Activated naive CD8-positive, alpha-beta T cell treated with anti-CD3 and anti-CD28 coated beads, Interleukin-2, amount 50 U/mL, for 24 hours (primary cell): ENCODE results near the gene LRPAP1.

Experiments used
- ATAC-seq: fragments of 150-1000 bp; cut with Tn5 transposase; one replicate; pipeline ENCODE4 v1.10.0; 2021
- DNase-seq: peaks from one replicate; pipeline ENCODE4 v3.0.0; 2021
- H3K27ac Mint-ChIP-seq: one replicate; pipeline ENCODE4 v1.8.0; 2021; ENCODE audit warnings: mild to moderate bottlenecking, mixed read lengths
- H3K27me3 Mint-ChIP-seq: one replicate; pipeline ENCODE4 v1.8.0; 2021; ENCODE audit warnings: mixed read lengths
- H3K36me3 Mint-ChIP-seq: one replicate; pipeline ENCODE4 v1.8.0; 2021; ENCODE audit warnings: low read depth, mixed read lengths
- H3K4me1 Mint-ChIP-seq: one replicate; pipeline ENCODE4 v1.8.0; 2021; ENCODE audit warnings: mixed read lengths
- H3K4me3 Mint-ChIP-seq: one replicate; pipeline ENCODE4 v1.8.0; 2021; ENCODE audit warnings: mild to moderate bottlenecking, moderate library complexity, mixed read lengths
- H3K9me3 Mint-ChIP-seq: one replicate; pipeline ENCODE4 v1.8.0; 2021; ENCODE audit warnings: mixed read lengths

The LRPAP1 gene

DNA sequence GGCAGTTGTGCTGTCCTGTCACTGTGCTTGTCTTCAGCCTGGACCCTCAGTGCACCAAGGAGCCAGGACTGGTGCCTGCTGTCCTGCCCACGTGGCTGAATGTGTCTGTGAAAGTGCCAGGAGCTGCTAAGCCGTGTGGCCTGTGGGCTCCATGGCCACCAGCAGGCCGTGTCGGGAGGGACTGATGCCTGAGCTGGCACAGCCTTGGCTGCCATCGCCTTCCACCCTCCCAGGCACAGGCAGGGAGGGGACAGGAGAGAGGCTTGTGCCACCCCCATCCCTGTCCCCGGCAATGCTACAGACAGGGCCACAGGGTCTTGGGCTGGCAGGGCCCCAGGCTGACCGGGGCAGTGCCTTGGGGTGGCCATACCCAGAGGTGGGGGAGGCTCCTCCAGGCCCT, 44.4 kb downstream of the LRPAP1 start:
- H3K9me3 Mint-ChIP-seq, result no peaks in the 10 kb centered on the region
- H3K27ac Mint-ChIP-seq, result no peak overlapping the region
- no peaks in the 10 kb centered on the region for H3K4me1 Mint-ChIP-seq
- H3K36me3 Mint-ChIP-seq, result no peaks in the 10 kb centered on the region
- peaks cover 31% of the 10 kb centered on the region for H3K27me3 Mint-ChIP-seq
- ATAC-seq (no peak), DNase-seq (no peak)
- no peak overlapping the region for H3K4me3 Mint-ChIP-seq

DNA sequence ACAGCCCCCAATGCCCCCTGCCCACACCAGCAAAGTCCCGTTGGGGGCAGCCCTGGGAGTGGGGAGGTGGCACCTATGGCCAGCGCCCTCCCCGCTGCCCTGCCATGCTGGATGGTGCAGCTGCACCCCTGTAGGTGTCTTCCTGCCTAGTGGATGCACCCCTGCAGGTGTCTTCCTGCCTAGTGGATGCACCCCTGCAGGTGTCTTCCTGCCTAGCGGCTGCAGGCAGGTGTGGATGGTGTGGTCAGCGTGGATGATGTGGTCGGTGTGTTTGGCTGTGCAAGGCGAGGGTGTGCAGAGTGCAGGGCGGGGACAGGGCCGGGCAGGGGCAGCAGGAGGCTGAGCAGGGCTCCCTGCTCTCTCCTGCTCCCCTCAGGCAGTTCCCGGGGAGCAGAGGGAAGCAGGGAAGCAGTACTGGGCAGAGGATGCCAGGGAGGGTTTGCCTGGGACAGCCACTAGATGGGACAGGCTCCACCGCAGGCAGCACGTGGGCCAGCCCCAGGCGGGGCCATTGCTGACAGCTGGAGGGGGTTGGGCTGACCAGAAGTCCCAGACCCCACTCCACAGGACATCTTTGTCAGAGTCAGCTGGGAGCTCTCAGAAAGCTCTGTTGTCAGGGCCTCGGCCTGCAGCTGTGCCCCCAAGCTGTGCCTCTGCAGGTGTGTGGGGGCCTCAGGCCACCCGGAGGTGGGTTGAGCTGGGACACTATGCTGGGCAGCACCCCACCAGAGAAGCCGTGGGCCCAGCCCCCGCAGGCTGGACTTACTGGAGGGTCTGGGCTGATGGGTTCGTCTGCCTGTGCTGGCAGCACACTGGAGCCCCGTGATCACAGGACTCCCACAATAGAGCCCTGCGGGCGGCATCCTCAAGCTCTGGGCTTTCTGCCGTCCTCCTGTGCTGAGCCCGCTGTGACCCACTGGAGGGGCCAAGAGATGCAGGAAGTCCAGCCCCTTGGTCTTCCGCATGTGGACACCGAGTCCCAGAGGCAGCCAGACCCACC, 45.4 kb downstream of the LRPAP1 start:
- no peak overlapping the region for H3K4me3 Mint-ChIP-seq
- H3K27me3 Mint-ChIP-seq, result peaks cover 30% of the 10 kb centered on the region
- H3K9me3 Mint-ChIP-seq, result no peaks in the 10 kb centered on the region
- no peaks in the 10 kb centered on the region for H3K4me1 Mint-ChIP-seq
- H3K36me3 Mint-ChIP-seq, result no peaks in the 10 kb centered on the region
- ATAC-seq, result no peak
- no peak for DNase-seq
- no peak overlapping the region for H3K27ac Mint-ChIP-seq

DNA sequence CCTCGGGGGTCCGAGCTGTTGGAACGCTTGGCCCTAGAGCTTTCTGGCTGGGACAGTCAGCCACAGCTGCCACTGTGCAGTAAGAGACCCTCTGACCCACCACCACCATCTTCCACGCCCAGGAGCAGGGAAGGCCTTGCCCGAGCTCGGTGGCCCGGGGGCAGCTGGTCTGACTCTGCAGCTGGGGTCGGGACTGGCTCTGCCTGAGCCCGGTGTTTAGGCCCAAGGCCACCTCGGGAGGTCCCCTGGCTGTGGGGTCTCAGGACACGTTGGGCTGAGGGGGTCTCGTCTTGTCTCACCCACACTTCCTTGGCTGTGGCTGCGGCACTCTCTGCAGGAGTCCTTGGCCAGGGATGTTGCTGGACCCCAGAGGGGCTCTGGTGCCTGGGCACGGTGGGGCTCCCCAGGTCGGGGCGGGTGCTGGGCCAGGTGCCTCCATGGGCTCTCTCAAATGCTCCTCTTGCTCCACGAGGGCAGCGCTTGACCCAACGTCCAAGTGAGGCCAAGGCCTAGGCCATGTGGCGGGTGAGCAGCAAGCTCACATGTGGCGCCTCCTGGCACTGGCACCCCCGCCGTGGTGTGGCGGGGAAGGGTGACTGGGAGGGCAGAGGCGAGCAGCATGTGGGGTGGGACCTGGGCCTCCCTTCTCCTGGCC, 46.2 kb downstream of the LRPAP1 start:
- H3K27me3 Mint-ChIP-seq, result peaks cover 29% of the 10 kb centered on the region
- H3K9me3 Mint-ChIP-seq, result no peaks in the 10 kb centered on the region
- no peak for ATAC-seq
- DNase-seq, result no peak
- H3K4me1 Mint-ChIP-seq, result no peaks in the 10 kb centered on the region
- no peak overlapping the region for H3K27ac Mint-ChIP-seq
- no peak overlapping the region for H3K4me3 Mint-ChIP-seq
- H3K36me3 Mint-ChIP-seq, result no peaks in the 10 kb centered on the region

- Mint-ChIP-seq H3K4me3 (no peak overlapping the region), H3K4me1 (no peaks in the 10 kb centered on the region), H3K9me3 (no peaks in the 10 kb centered on the region), H3K27ac (no peak overlapping the region), H3K27me3 (peaks cover 25% of the 10 kb centered on the region), H3K36me3 (no peaks in the 10 kb centered on the region)
- no peak for ATAC-seq
- no peak for DNase-seq
These were observed 47.0 kb downstream of the LRPAP1 start for GRCh38 chr4:3485011-3485791.

GRCh38 chr4:3484057-3484973, 47.9 kb downstream of the LRPAP1 start:
- ATAC-seq (no peak), DNase-seq (no peak)
- Mint-ChIP-seq H3K4me1 (no peaks in the 10 kb centered on the region), H3K27me3 (peaks cover 25% of the 10 kb centered on the region), H3K9me3 (no peaks in the 10 kb centered on the region), H3K4me3 (no peak overlapping the region), H3K36me3 (no peaks in the 10 kb centered on the region), H3K27ac (no peak overlapping the region)

- Mint-ChIP-seq H3K4me3 (no peak overlapping the region), H3K27ac (no peak overlapping the region), H3K9me3 (no peaks in the 10 kb centered on the region), H3K27me3 (peaks cover 19% of the 10 kb centered on the region), H3K36me3 (no peaks in the 10 kb centered on the region), H3K4me1 (no peaks in the 10 kb centered on the region)
- ATAC-seq (no peak), DNase-seq (no peak)
These were observed 48.7 kb downstream of the LRPAP1 start for GRCh38 chr4:3483471-3483921.

GRCh38 chr4:3482707-3483106, 49.5 kb downstream of the LRPAP1 start:
- no peaks in the 10 kb centered on the region for H3K9me3 Mint-ChIP-seq
- no peak for DNase-seq
- peaks cover 19% of the 10 kb centered on the region for H3K27me3 Mint-ChIP-seq
- ATAC-seq, result no peak
- H3K4me1 Mint-ChIP-seq, result no peaks in the 10 kb centered on the region
- no peak overlapping the region for H3K27ac Mint-ChIP-seq
- H3K36me3 Mint-ChIP-seq, result no peaks in the 10 kb centered on the region
- H3K4me3 Mint-ChIP-seq, result no peak overlapping the region

DNA sequence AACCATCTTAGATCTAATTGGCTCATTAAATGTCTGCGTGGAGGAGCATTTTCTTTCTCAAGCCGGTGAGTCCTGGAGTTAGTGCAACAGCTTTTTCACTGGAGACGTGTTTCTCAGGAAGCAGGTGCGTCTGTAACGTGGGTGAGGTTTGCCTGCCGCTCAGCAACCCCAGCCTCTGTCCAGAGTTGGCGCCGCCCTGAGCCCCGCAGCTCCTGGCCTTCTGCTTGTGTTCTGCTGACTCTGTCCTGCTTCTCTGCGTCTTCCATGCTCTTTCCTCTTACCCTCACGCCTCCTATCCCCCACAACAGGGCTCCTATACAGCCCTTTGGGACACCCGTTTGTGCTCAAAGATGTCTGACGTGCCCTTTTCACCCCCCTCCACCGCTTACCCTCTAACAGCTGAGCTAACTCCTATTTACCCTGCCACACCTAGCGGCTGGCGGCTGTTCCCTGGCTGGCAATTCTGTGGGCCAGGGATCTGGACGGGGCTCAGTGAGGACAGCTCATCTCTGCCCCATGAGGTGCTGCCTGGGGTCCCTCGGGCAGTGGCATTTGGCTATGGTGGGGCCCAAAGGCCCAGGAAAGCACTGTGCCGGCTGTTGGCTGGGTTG, 50.3 kb downstream of the LRPAP1 start:
- Mint-ChIP-seq H3K4me3 (no peak overlapping the region), H3K27ac (no peak overlapping the region), H3K4me1 (no peaks in the 10 kb centered on the region), H3K36me3 (no peaks in the 10 kb centered on the region), H3K9me3 (no peaks in the 10 kb centered on the region), H3K27me3 (peaks cover 19% of the 10 kb centered on the region)
- ATAC-seq (no peak), DNase-seq (no peak)

GRCh38 chr4:3481113-3481531, 51.1 kb downstream of the LRPAP1 start:
- peaks cover 21% of the 10 kb centered on the region for H3K27me3 Mint-ChIP-seq
- no peak overlapping the region for H3K27ac Mint-ChIP-seq
- no peak for ATAC-seq
- H3K36me3 Mint-ChIP-seq, result no peaks in the 10 kb centered on the region
- no peak overlapping the region for H3K4me3 Mint-ChIP-seq
- no peaks in the 10 kb centered on the region for H3K4me1 Mint-ChIP-seq
- no peaks in the 10 kb centered on the region for H3K9me3 Mint-ChIP-seq
- DNase-seq, result no peak

DNA sequence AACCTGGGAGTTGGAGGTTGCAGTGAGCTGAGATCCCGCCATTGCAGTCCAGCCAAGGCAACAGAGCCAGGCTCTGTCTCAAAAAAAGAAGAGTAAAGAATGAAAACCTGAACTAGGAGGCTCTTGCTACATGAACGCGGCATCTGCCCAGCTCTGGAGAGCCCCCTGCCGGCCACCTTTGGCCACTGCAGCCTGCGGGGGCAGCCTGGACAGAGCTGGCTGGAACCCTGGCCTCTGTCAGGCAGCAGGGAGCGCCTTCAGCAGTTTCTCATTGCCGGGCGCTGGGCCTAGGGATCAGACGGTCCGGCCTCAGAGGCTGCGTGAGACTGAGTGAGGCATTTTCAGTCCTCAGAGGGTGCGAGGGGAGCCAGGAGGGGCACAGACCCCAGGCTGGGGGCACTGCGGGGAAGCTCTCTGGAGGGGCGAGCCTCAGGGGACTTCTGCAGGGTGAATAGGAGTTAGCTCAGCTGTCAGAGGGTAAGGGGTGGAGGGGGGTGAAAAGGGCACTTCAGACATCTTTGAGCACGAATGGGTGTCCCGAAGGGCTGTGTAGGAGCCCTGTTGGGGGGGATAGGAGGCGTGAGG, 51.6 kb downstream of the LRPAP1 start:
- H3K27me3 Mint-ChIP-seq, result peaks cover 21% of the 10 kb centered on the region
- H3K27ac Mint-ChIP-seq, result no peak overlapping the region
- DNase-seq (peak; percentile 82), ATAC-seq (peak; percentile 67)
- H3K36me3 Mint-ChIP-seq, result no peaks in the 10 kb centered on the region
- no peaks in the 10 kb centered on the region for H3K4me1 Mint-ChIP-seq
- no peaks in the 10 kb centered on the region for H3K9me3 Mint-ChIP-seq
- H3K4me3 Mint-ChIP-seq, result no peak overlapping the region

GRCh38 chr4:3479358-3480101, 52.7 kb downstream of the LRPAP1 start:
- H3K4me3 Mint-ChIP-seq, result no peak overlapping the region
- no peak for DNase-seq
- H3K27me3 Mint-ChIP-seq, result peaks cover 19% of the 10 kb centered on the region
- H3K4me1 Mint-ChIP-seq, result no peaks in the 10 kb centered on the region
- no peaks in the 10 kb centered on the region for H3K36me3 Mint-ChIP-seq
- no peaks in the 10 kb centered on the region for H3K9me3 Mint-ChIP-seq
- no peak overlapping the region for H3K27ac Mint-ChIP-seq
- no peak for ATAC-seq

DNA sequence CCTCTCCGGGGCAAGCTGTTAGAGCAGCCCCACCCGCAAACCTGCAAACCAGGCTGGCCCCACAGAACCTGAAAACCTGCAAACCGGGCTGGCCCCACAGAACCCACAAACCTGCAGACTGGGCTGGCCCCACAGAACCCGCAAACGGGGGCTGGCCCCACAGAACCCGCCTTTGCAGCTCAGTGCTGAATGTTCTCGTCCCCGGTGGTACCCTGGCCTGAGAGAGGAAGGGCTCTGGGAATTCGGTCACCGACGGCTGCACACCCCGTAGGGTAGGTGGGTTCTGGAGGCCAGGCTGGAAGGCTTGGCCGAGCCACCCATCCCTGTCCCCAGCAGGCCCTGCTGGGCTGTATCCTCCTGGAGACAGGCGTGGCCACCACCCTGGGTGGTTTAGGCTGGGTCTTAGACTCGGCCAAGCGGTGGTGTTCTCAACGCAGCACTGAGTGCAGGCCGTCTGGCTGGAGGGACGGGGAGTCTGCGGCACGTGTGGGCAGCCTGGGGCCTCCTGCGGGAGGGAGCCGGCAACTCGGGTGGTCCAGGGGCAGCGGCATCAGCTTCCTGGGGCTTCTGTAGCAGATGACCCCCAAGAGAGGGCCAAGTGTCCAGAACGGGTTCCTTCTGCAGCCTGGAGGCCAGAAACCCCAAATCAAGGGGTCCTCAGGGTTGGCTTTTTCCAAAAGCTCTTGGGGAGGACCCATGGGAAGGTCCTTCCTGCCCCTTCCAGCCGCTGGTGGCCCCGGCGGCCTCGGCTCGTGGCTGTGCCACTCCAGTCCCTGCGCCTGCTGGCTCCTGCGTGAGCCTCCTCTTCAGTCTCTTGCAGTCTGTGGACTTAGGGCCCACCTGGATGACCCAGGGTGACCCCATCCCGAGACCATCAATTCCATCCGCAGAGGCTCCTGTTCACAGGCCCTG, 53.5 kb downstream of the LRPAP1 start:
- no peak overlapping the region for H3K27ac Mint-ChIP-seq
- ATAC-seq (no peak), DNase-seq (no peak)
- H3K4me1 Mint-ChIP-seq, result no peaks in the 10 kb centered on the region
- H3K27me3 Mint-ChIP-seq, result peaks cover 16% of the 10 kb centered on the region
- no peak overlapping the region for H3K4me3 Mint-ChIP-seq
- no peaks in the 10 kb centered on the region for H3K36me3 Mint-ChIP-seq
- H3K9me3 Mint-ChIP-seq, result no peaks in the 10 kb centered on the region
